ENCODE data around the gene CST1.
"Not testable (repeated sequence)": the region's sequence is repeated elsewhere in the genome, so short reads cannot be mapped to it uniquely, and the experiment has no call there.

The CST1 gene

GRCh38 chr20:23721962-23722361, 28.8 kb downstream of the CST1 start:
- no peak overlapping the region for H3K4me3 ChIP-seq (replicated peaks; ENCODE audit: low read depth, low read length)
- TF ChIP-seq, protein P1, sequence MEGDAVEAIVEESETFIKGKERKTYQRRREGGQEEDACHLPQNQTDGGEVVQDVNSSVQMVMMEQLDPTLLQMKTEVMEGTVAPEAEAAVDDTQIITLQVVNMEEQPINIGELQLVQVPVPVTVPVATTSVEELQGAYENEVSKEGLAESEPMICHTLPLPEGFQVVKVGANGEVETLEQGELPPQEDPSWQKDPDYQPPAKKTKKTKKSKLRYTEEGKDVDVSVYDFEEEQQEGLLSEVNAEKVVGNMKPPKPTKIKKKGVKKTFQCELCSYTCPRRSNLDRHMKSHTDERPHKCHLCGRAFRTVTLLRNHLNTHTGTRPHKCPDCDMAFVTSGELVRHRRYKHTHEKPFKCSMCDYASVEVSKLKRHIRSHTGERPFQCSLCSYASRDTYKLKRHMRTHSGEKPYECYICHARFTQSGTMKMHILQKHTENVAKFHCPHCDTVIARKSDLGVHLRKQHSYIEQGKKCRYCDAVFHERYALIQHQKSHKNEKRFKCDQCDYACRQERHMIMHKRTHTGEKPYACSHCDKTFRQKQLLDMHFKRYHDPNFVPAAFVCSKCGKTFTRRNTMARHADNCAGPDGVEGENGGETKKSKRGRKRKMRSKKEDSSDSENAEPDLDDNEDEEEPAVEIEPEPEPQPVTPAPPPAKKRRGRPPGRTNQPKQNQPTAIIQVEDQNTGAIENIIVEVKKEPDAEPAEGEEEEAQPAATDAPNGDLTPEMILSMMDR (IDR thresholded peaks at IDR 0.05; ENCODE audit: low read length, missing control alignments): no peak
- no peak for DNase-seq (ENCODE audit: low read depth)

GRCh38 chr20:23719351-23719750, 31.4 kb downstream of the CST1 start:
- not testable (repeated sequence) for H3K4me3 ChIP-seq (replicated peaks; ENCODE audit: low read depth, low read length); DNase-seq (ENCODE audit: low read depth)

DNA sequence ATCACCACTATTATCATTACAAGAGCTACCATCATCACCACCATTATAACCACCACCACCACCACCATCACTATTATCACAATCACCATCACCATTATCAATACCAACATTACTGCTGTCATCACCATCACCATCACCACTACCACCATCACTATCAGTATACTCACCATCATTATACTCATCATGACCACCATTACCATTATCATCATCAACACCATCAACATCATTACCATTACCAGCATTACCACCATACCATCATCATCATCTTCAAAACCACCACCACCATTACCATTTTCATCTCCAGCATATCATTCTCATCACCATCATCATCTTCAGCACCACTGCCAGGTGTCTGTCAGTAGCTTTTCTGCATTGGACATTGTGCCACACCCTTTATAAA, 39.0 kb downstream of the CST1 start:
- DNase-seq (ENCODE audit: low read depth); H3K4me3 ChIP-seq (replicated peaks; ENCODE audit: low read depth, low read length): not testable (repeated sequence)

DNA sequence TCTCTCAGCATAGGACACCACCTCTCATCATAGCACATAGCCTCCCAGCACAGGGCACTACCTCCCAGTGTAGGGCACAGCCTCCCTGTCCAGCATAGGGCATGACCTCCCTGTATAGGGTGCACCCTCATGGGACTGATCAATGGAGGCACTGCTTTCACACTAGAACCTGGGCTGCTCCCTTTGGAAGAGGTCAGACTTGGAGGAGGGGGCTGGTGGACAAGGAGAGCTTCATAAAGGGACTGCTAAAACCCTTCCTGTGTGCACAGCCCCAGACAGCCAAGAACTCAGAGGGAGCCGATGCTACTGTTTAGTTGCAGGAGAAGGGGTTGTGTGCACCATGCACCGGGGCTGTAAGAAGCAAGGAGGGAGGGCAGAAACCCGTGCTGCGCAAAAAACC, 40.0 kb downstream of the CST1 start:
- no peak for DNase-seq (ENCODE audit: low read depth)
- TF ChIP-seq, protein P1 (IDR thresholded peaks at IDR 0.05; ENCODE audit: low read length, missing control alignments): no peak
- no peak overlapping the region for H3K4me3 ChIP-seq (replicated peaks; ENCODE audit: low read depth, low read length)

GRCh38 chr20:23705895-23706294, 44.8 kb downstream of the CST1 start:
- H3K4me3 ChIP-seq (replicated peaks; ENCODE audit: low read depth, low read length): no peak overlapping the region

GRCh38 chr20:23702021-23702420, 48.7 kb downstream of the CST1 start:
- H3K4me3 ChIP-seq (replicated peaks; ENCODE audit: low read depth, low read length): no peak overlapping the region
- peak; percentile 32 for DNase-seq (ENCODE audit: low read depth)
- TF ChIP-seq, protein P1 (IDR thresholded peaks at IDR 0.05; ENCODE audit: low read length, missing control alignments): no peak

More at GRCh38 chr20:23705895-23706294, 44.8 kb downstream of the CST1 start:
- TF ChIP-seq, protein P1 (IDR thresholded peaks at IDR 0.05; ENCODE audit: low read length, missing control alignments): no peak
- DNase-seq (ENCODE audit: low read depth): no peak

DNA sequence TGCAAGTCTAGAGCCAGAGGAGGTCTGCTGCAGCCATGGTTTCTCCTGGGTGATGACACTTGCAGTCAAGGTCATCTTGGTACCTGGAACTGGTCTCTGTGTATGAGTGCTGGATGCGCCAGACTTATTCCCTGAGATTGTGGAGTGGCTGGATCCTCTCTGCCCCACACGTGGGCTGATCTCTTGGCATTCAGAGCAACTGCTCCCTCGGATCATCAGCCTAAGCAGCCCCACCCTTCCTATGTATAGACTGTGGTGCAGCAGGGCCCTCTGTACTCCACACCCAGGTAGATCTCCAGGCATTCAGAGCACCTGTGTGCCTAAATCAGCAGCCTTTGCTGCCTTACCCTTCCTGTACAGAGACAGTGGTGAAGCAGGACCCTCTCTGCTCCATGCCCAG, 49.8 kb downstream of the CST1 start:
- DNase-seq (ENCODE audit: low read depth): no peak
- H3K4me3 ChIP-seq (replicated peaks; ENCODE audit: low read depth, low read length): no peak overlapping the region
- TF ChIP-seq, protein P1 (IDR thresholded peaks at IDR 0.05; ENCODE audit: low read length, missing control alignments): no peak

- DNase-seq (ENCODE audit: low read depth): no peak
- TF ChIP-seq, protein P1 (IDR thresholded peaks at IDR 0.05; ENCODE audit: low read length, missing control alignments): no peak
- no peak overlapping the region for H3K4me3 ChIP-seq (replicated peaks; ENCODE audit: low read depth, low read length)
These were observed 52.8 kb downstream of the CST1 start for GRCh38 chr20:23697947-23698346.
